ACC112 (cell line): ENCODE results near the gene TEX22.
"Not testable (repeated sequence)": the region's sequence is repeated elsewhere in the genome, so short reads cannot be mapped to it uniquely, and the experiment has no call there.

Experiments
- H2AFZ ChIP-seq: fragments of 200-600 bp; sonication (generic); one replicate; pipeline ENCODE4 v1.6.0; 2017; ENCODE audit warnings: antibody characterized with exemption, low read length; ENCODE audit not compliant: unreplicated experiment
- H3K27ac ChIP-seq: fragments of 200-600 bp; sonication (generic); 2 replicates; pipeline ENCODE4 v1.5.1; 2014; ENCODE audit warnings: low read depth, mild to moderate bottlenecking, antibody characterized with exemption, low read length, moderate library complexity
- H3K27me3 ChIP-seq: fragments of 200-600 bp; sonication (generic); 2 replicates; pipeline ENCODE4 v1.6.1; 2014; ENCODE audit warnings: mild to moderate bottlenecking, antibody characterized with exemption, low read length, moderate library complexity, mixed read lengths; ENCODE audit not compliant: insufficient read depth
- H3K36me3 ChIP-seq: fragments of 200-600 bp; sonication (generic); 2 replicates; pipeline ENCODE4 v1.6.1; 2016; ENCODE audit warnings: mild to moderate bottlenecking, antibody characterized with exemption, low read length, moderate library complexity, mixed read lengths; ENCODE audit not compliant: insufficient read depth
- H3K4me1 ChIP-seq: fragments of 200-600 bp; sonication (generic); one replicate; pipeline ENCODE4 v1.6.1; 2016; ENCODE audit warnings: low read length, mixed read lengths; ENCODE audit not compliant: insufficient read depth, unreplicated experiment, control insufficient read depth
- H3K4me3 ChIP-seq: fragments of 200-600 bp; sonication (generic); 2 replicates; pipeline ENCODE4 v1.5.1; 2014; ENCODE audit warnings: mild to moderate bottlenecking, low read depth, low read length
- H3K79me2 ChIP-seq: fragments of 200-600 bp; sonication (generic); one replicate; pipeline ENCODE4 v1.6.0; 2016; ENCODE audit warnings: low read length; ENCODE audit not compliant: control insufficient read depth, unreplicated experiment, insufficient read depth

Gene TEX22

DNA sequence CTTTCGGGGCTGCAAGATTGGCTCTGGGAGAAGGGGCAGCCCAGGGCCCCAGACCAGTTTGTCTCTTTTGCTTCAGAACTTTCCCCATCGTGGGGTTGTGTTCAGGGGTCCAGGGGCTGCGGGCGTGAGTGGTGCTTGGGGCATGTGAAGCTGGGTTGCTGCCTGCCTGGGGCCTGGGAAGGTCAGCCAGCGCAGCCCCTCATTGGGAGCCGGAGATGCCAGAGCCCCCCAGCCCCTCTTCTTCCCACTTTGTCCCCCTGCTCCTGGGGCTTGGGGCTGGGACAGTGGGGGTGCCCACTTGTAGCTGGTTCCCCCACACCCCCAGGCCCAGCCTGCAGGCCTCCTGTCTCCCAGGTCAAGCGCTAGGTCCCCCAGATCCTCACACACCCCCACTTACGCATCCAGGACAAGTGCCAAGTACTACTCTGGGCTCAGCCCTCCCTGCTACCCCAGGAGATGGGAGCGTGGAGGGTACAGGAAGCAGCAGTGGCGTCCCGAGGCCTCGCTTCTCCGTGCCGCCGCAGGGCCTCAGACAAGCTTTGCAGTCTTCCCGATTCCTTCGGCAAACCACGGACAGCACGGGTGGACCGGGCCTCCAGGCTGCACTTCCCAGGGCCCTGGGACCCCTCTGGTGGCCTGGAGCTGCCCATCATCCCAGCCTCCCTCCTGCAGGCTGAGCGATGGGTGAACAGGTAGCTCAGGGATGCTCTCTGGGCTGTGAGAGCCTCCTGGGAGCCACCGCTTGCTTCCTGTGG is 42.3 kb upstream of the TEX22 start:
- H3K4me1 ChIP-seq: no peaks in the 10 kb centered on the region
- H3K27me3 ChIP-seq: no peaks in the 10 kb centered on the region
- H3K27ac ChIP-seq: no peak overlapping the region
- no peak overlapping the region for H2AFZ ChIP-seq
- no peak overlapping the region for H3K4me3 ChIP-seq
- peaks cover 3% of the 10 kb centered on the region; the same call in 1 of the 2 replicates for H3K36me3 ChIP-seq
- no peaks in the 10 kb centered on the region for H3K79me2 ChIP-seq

DNA sequence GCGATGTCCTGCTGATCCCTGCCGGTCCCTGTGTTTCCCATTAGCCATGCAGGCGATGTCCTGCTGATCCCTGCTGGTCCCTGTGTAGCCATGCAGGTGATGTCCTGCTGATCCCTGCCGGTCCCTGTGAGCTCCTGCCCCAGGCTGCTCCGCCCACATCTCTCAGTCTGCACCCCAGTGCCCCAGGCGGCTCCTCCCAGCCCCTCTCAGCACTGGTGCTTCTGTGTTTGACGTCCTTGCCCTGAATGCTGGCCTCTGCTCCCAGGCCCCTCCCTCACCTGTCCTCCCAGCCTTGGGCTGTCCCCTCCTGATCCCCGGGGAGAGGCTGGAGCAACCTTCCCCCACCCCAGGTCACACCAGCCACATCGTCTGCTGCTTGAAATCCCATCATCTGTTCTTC is 41.4 kb upstream of the TEX22 start:
- Histone ChIP-seq H3K27me3 (no peaks in the 10 kb centered on the region), H3K4me1 (no peaks in the 10 kb centered on the region), H2AFZ (no peak overlapping the region), H3K36me3 (peaks cover 4% of the 10 kb centered on the region; the same call in 1 of the 2 replicates), H3K27ac (no peak overlapping the region), H3K4me3 (no peak overlapping the region), H3K79me2 (no peaks in the 10 kb centered on the region)

DNA sequence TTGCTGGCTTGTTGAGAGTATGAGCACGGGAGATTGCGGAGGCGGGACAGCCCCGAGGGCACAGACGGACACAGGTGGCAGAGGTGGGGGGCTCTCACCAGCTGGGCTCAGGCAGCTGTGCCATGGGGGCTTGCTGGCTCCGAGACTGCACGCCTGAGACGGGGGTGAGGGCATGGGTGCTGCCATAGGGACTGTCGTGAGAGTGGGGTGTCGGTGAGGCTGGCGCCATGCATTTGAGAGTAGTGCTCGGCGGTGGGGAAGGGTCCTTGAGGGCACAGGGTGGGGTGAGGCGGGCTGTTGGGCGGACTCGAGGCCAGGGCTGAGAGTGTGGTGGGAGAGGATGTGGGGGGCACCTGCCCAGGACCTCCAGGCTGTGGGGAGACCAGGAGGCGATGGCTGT is 40.7 kb upstream of the TEX22 start:
- H2AFZ ChIP-seq: no peak overlapping the region
- H3K27ac ChIP-seq: no peak overlapping the region
- peaks cover 4% of the 10 kb centered on the region; the same call in 1 of the 2 replicates for H3K36me3 ChIP-seq

DNA sequence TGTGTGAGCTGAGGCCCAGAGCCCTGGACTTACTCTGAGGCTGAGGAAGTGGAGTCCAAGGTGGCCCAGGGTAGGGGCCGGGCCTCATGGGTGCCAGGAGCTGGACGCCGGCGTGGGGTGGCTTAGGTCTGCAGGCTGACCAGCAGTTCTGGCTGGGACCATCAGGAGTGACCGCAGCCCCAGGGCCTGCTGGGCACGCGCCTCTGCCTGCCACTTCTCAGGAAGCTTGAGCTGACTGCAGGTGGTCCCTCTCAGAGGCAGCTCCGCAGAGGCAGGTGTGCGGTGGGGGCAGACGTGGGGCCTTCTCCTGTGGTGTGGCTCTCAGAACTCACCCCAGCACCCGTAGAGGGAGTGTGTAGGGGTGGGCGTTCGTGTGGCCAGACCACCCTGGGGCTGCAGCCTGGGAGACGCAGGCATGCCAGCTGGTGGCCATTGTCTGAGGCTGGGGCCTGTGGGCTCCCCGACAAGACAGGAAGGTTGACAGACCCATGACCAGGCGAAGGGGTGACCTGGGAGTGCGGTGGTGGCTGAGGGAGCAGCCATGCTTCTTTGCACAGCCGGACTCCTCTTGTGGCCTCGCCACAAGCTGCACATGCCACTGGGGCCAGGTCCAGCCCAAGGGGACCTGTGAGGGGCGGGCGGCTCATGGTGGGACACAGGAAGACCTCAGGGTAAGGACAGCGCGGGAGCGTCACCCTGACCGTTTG is 40.0 kb upstream of the TEX22 start:
- Histone ChIP-seq H3K27me3 (no peaks in the 10 kb centered on the region), H3K4me3 (no peak overlapping the region), H3K4me1 (no peaks in the 10 kb centered on the region), H3K36me3 (peaks cover 4% of the 10 kb centered on the region; the same call in 1 of the 2 replicates), H3K27ac (no peak overlapping the region), H3K79me2 (no peaks in the 10 kb centered on the region), H2AFZ (no peak overlapping the region)

More for the DNA sequence above, 40.7 kb upstream of the TEX22 start:
- Histone ChIP-seq H3K79me2 (no peaks in the 10 kb centered on the region), H3K27me3 (no peaks in the 10 kb centered on the region), H3K4me3 (no peak overlapping the region), H3K4me1 (no peaks in the 10 kb centered on the region)

DNA sequence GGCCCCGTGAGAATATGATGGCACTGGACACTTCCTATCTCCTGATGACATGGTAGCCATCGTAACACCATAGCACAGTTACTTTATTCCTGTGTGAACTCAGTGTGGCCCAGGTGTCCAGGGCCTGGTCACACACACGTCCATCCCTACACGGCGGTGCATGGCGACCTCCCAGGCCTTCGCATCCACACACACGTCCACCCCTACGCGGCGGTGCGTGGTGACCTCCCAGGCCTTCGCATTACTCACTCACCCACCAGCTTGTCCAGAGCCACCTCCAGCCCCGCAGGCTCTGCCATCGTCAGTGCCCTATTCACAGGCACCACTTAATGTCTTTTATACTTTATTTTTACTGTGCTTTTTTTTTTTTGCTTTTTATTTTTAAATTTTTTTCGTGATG is 39.4 kb upstream of the TEX22 start:
- no peaks in the 10 kb centered on the region for H3K4me1 ChIP-seq
- H3K79me2 ChIP-seq: no peaks in the 10 kb centered on the region
- no peak overlapping the region for H3K27ac ChIP-seq
- H2AFZ ChIP-seq: no peak overlapping the region
- peaks cover 4% of the 10 kb centered on the region; the same call in 1 of the 2 replicates for H3K36me3 ChIP-seq
- no peaks in the 10 kb centered on the region for H3K27me3 ChIP-seq
- no peak overlapping the region for H3K4me3 ChIP-seq

DNA sequence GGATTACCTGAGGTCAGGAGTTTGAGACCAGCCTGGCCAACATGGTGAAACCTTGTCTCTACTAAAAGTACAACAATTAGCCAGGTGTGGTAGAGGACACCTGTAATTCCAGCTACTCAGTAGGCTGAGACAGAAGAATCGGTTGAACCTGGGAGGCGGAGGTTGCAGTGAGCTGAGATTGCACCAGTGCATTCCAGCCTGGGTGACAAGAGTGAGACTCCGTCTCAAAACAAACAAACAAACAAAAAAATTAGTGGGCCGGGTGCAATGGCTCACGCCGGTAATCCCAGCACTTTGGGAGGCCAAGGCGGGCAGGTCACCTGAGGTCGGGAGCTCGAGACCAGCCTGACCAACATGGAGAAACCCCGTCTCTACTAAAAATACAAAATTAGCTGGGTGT is 36.9 kb upstream of the TEX22 start:
- not testable (repeated sequence) for H2AFZ ChIP-seq, H3K4me1 ChIP-seq, H3K36me3 ChIP-seq, H3K4me3 ChIP-seq, H3K27ac ChIP-seq, H3K27me3 ChIP-seq, H3K79me2 ChIP-seq

DNA sequence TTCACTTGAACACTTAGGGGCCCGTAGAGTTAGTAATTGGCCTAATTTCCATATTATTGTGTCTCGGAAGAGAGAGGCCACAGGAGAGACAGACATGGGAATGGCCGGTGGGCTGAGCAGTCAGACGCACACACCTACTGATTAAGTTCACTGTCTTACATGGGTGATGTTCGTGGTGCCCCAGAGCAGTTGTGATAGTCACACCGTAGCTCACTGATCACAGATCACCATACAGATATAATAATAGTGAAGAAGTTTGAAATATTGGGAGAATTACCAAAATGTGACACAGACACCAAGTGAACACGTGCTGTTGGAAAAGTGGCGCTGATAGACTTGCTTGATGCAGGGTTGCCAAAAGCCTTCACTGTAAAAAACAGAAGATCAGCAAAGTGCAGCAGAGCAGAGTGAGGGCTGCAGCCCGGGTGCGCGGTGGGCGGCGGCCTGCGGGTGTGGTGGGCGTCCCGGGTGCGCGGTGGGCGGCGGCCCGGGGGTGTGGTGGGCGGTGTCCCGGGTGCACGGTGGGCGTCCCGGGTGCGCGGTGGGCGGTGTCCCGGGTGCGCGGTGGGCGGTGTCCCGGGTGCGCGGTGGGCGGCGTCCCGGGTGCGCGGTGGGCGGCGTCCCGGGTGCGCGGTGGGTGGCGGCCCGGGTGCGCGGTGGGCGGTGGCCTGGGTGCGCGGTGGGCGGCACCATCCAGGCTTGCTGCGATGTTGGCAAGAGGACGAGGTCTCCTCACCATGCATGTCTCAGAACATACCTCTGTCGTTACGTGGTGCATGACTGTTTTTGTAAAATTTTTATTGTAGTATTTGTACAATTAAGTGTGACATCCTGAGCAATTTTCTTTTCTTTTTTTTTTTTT is 34.3 kb upstream of the TEX22 start:
- Histone ChIP-seq H3K36me3 (peaks cover 4% of the 10 kb centered on the region; the same call in 1 of the 2 replicates), H3K79me2 (no peaks in the 10 kb centered on the region), H3K4me1 (peaks cover 7% of the 10 kb centered on the region), H3K4me3 (peak overlapping the region; percentile 64), H3K27me3 (no peaks in the 10 kb centered on the region), H2AFZ (no peak overlapping the region), H3K27ac (no peak overlapping the region)

DNA sequence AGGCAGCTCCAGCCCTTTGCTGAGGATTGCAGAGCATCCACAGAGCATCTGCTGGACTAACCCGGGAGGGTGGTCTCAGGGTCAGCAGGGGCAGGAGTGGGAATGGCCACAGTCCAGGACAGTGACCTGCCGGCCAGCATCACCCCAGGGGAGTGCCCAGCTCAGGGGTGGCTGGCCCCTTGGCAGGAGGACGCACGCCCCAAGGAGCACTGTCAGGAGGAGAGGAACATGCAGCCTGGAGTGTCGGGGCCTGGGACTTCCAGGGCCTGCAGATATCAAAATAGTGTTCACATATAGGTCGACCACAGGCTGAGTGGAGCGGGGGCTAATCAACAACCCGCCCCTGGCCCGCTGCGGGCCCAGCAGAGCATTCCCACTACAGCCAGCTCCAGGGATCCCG is 33.2 kb upstream of the TEX22 start:
- no peaks in the 10 kb centered on the region for H3K79me2 ChIP-seq
- H3K27me3 ChIP-seq: no peaks in the 10 kb centered on the region
- H3K4me3 ChIP-seq: no peak overlapping the region
- H2AFZ ChIP-seq: no peak overlapping the region
- no peak overlapping the region for H3K27ac ChIP-seq
- H3K4me1 ChIP-seq: peaks cover 7% of the 10 kb centered on the region
- peaks cover 4% of the 10 kb centered on the region; the same call in 1 of the 2 replicates for H3K36me3 ChIP-seq

DNA sequence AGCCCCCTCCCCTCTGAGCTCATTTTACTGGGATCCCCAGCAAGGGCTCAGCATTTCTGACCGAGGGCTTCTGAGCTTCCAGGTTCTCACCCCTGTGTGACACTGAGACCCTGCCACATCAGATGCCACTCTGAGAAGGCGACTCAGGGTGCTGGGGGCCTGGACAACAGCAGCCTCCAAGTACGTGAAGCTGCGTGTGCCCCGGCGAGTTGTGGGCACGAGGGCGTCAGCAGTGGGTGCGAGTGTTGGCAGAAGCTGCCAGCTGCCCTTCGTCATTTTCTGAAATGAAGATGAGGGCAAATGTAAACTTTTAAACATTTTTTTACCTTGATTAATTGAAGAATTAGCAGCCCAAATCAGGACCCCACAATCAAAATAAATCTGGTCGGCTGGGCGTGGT is 32.7 kb upstream of the TEX22 start:
- H2AFZ ChIP-seq: no peak overlapping the region
- no peak overlapping the region for H3K4me3 ChIP-seq
- peaks cover 4% of the 10 kb centered on the region; the same call in 1 of the 2 replicates for H3K36me3 ChIP-seq
- peaks cover 7% of the 10 kb centered on the region for H3K4me1 ChIP-seq
- no peaks in the 10 kb centered on the region for H3K27me3 ChIP-seq
- no peak overlapping the region for H3K27ac ChIP-seq
- no peaks in the 10 kb centered on the region for H3K79me2 ChIP-seq

DNA sequence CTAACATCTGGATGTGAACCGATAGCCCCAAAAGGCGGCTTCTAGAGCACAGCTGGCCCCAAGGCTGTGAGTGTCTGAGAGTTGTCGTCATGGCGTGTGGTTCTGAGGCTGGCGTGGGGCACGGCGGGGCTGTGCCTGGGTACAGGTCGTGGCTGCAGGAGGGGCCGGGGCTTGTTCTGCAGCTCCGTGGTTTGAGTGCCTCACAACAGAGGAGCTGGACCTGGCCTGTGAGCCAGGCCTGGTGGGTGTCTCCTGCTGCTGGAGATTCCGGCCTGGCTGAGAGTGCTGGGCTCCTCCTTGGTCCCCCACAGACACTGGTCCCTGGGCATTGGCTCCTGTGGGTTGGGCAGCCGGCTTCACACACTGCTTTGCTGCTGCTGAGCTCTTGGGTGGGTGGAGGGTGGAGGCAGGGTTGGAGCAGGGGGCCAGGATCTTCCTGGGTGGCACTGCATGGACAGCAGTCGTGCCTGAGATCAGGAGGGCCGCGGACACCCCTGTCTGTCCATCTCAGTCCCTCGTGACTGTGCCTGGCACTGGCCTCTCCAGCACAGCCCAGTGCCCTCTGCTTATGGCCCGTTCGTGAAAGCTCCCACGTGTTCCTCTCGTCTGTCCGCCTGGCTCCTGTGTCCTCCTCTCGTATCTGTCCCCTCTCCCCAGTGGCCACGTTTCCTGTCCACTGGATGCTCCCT is 31.8 kb upstream of the TEX22 start:
- Histone ChIP-seq H3K36me3 (no peaks in the 10 kb centered on the region), H3K27ac (no peak overlapping the region), H3K4me1 (peaks cover 7% of the 10 kb centered on the region), H2AFZ (no peak overlapping the region), H3K27me3 (no peaks in the 10 kb centered on the region), H3K4me3 (no peak overlapping the region), H3K79me2 (no peaks in the 10 kb centered on the region)
